NCI-H1092 treated with DMSO at 0.1 percent for 48 hours (cell line): ENCODE data around the gene KCNV2.

Experiments
- DNase-seq: peaks from one replicate; lab custom pipeline; 2025; lab: John Stamatoyannopoulos, UW

Gene KCNV2

GRCh38 chr9:2758898-2759510 lies 41.7 kb downstream of the KCNV2 start:
- DNase-seq: no peak

GRCh38 chr9:2761424-2761823 lies 44.1 kb downstream of the KCNV2 start:
- no peak for DNase-seq

GRCh38 chr9:2764353-2764752 lies 47.0 kb downstream of the KCNV2 start:
- DNase-seq: no peak

GRCh38 chr9:2765250-2765880 lies 48.1 kb downstream of the KCNV2 start:
- DNase-seq: no peak

- no peak for DNase-seq
Measured at GRCh38 chr9:2767800-2768677, 50.7 kb downstream of the KCNV2 start.

- DNase-seq: no peak
Measured at GRCh38 chr9:2771087-2771486, 53.8 kb downstream of the KCNV2 start.

GRCh38 chr9:2771661-2772060 lies 54.4 kb downstream of the KCNV2 start:
- DNase-seq: no peak

GRCh38 chr9:2777454-2777853 lies 60.1 kb downstream of the KCNV2 start:
- DNase-seq: no peak

GRCh38 chr9:2778816-2779215 lies 61.5 kb downstream of the KCNV2 start:
- no peak for DNase-seq
